Smooth muscle cell of the pulmonary artery (primary cell): ENCODE measurements around the gene ADRB2. TPM values are rescaled to one million over a fixed set of nuclear protein-coding genes. Genes with fewer than 3 reads are reported as not detected.

Experiments
- total RNA-seq: library from RNA; depleted of rRNA; stranded (reverse); fragments of >200 nt; gene quantifications from 2 replicates; pipeline ENCODE4 v1.2.3, GENCODE V29; 2014

Gene ADRB2
- 0.59 and 1.2 TPM in 2 replicates for total RNA-seq

DNA sequence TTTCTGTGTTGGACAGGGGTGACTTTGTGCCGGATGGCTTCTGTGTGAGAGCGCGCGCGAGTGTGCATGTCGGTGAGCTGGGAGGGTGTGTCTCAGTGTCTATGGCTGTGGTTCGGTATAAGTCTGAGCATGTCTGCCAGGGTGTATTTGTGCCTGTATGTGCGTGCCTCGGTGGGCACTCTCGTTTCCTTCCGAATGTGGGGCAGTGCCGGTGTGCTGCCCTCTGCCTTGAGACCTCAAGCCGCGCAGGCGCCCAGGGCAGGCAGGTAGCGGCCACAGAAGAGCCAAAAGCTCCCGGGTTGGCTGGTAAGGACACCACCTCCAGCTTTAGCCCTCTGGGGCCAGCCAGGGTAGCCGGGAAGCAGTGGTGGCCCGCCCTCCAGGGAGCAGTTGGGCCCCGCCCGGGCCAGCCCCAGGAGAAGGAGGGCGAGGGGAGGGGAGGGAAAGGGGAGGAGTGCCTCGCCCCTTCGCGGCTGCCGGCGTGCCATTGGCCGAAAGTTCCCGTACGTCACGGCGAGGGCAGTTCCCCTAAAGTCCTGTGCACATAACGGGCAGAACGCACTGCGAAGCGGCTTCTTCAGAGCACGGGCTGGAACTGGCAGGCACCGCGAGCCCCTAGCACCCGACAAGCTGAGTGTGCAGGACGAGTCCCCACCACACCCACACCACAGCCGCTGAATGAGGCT, at the start of gene ADRB2:
ADRB2 (plus strand) TSS at position 559 of the 686 bp plus-strand sequence. CDS start 221 bp downstream, outside the sequence.

Other genes with a start within 250 kb of the ADRB2 start
- gene HTR4, start 172.1 kb upstream of the ADRB2 start, total RNA-seq = 0.07 and 3.3 TPM in 2 replicates
- gene SH3TC2, start 236.5 kb downstream of the ADRB2 start, total RNA-seq = 2.4 and 3.1 TPM in 2 replicates